Measurements from ENCODE around the gene AZGP1.
"Not testable (repeated sequence)": the region's sequence is repeated elsewhere in the genome, so short reads cannot be mapped to it uniquely, and the experiment has no call there.

The AZGP1 gene

DNA sequence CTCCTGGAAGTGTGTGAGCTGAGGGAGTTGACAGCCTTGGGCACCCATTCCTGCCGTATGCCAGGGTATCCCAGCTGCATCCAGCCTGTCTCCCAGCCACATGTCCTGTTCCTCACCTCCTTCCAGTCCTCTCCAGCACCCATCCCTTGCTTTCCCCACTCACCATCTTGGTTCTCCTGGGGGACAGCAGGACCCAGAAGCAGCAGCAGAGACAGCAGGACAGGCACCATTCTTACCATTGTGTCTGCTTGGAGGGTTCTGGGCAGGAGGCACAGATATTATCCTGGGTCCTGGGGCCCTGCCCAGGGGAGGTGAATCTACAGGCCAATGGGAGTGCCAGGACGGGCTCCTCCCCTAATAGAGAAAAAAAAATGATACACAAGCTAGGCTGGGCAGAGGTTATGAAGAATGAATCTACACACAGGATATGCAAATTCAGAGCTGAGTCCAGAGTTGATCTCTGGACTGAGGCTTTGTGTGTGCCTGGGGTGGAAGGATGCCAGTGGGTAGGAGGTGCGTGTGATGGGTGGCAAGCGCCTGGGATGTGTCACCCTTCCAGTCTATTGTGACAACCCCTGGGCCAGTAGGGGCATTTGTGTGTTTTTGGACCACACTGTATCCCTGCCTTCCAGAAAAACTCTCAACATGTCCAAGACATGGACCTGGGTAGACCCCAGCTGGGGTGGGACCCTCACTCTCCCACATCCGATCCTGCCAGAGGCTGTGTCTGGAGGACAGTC is at the start of gene AZGP1:
Gene AZGP1 (minus strand): TSS at position 250 of the 740 bp plus-strand sequence. CDS start 11 bp downstream, at position 239.
- no peak for DNase-seq (ENCODE audit: low read depth)

- DNase-seq (ENCODE audit: low read depth): no peak
Measured at GRCh38 chr7:100024020-100024619, 48.3 kb upstream of the AZGP1 start.

DNA sequence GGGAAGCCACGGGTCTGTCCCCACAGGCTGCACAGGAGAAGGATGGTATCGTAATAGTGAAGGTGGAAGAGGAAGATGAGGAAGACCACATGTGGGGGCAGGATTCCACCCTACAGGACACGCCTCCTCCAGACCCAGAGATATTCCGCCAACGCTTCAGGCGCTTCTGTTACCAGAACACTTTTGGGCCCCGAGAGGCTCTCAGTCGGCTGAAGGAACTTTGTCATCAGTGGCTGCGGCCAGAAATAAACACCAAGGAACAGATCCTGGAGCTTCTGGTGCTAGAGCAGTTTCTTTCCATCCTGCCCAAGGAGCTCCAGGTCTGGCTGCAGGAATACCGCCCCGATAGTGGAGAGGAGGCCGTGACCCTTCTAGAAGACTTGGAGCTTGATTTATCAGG is 47.7 kb upstream of the AZGP1 start:
- no peak for DNase-seq (ENCODE audit: low read depth)

GRCh38 chr7:100022621-100023020 is 46.8 kb upstream of the AZGP1 start:
- DNase-seq (ENCODE audit: low read depth): no peak

DNA sequence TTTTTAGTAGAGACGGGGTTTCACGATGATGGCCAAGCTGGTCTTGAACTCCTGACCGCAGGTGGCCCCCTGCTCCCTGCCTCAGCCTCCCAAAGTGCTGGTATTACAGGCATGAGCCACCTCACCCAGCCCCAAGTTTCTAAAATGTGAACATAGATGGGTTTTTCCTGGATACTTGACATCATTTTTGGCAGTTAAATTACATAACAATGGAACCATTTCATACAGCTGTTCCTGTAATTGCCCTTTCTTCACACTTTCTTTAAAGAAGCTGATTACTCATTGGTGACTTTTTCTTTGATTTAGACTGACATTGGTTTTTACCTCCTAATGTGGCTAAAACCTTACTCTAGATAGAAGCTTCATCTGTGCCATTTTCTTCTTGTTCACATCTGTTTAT is 45.5 kb upstream of the AZGP1 start:
- no peak for DNase-seq (ENCODE audit: low read depth)

DNA sequence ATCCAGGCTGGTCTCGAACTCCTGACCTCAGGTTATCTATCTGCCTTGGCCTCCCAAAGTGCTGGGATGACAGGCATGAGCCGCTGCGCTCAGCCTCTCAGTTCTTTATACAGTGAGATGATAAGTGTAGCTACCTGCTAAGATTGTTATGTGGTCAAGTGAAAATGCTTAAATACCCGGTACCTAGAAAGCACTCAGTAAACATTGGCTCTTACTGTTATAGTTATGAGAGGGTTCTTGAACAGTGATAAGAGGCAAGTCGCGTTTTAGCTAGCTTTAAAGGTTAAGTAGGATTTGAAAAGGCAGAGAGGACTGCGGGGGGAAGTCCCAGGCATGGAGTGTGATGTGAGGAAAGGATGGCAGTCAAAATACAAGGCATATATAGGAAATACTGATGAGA is 44.1 kb upstream of the AZGP1 start:
- DNase-seq (ENCODE audit: low read depth): no peak

DNA sequence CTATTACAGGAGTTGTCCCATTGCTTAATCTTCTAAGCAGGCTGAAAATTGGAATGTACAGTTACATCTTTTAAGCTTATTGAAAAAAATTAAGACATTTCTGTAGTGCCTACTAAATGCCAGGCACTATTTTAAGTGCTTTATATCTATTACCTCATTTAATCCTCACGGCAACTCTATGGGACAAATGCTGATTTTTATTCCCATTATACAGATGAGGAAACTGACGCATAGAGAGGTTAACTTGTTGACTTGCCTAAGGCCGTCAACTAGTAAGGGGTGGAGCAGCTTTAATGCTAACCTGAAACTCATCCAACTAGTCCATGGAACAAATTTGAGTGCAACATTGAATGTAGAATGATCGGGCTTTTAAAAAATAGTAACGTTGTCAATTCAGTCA is 42.0 kb upstream of the AZGP1 start:
- DNase-seq (ENCODE audit: low read depth): no peak

DNA sequence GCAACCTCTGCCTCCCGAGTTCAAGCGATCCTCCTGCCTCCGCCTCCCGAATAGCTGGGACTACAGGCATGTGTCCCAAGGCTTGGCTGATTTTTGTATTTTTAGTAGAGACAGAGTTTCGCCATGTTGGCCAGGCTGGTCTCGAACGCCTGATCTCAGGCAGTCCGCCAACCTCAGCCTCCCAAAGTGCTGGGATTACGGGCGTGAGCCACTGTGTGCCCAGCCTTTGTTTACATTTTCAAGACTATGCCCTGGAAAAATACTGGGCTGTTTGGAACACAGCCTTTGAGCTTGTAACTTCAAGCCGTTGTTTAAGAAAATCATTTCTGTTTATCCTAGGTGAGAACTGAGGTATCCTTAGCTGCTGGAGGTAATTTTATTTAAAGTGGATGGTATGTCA is 41.5 kb upstream of the AZGP1 start:
- no peak for DNase-seq (ENCODE audit: low read depth)

DNA sequence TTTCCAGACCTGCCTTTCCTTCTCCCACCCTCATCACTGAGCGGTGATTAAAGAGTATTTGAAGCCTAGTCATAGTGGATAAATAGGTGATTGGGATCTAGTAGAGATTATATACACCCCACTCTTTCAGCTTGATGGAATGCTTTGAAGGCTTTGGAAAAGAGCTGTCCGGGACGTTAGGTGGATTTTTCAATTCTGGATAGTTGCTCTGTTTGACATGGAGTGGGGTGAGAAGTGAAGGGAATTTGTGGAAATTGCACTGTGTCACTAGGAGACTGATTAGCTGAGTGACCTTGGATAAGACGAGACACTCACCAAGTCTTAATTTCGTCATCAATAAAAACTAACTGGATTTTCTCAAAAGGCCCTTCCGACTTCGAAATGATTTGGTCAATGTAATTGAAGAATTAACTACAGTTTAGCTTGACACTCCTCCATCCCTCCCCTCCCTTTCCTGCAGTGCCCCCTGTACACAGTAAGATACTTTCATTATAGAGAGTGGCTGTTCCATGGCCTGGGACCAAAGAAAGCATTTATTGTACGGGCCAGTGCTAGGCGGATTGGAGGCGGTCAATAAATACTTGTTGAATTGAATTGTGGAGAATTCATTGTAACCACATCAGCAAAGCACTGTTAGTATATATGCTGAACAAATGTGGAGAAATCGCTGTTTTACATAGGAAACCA is 40.5 kb upstream of the AZGP1 start:
- no peak for DNase-seq (ENCODE audit: low read depth)

DNA sequence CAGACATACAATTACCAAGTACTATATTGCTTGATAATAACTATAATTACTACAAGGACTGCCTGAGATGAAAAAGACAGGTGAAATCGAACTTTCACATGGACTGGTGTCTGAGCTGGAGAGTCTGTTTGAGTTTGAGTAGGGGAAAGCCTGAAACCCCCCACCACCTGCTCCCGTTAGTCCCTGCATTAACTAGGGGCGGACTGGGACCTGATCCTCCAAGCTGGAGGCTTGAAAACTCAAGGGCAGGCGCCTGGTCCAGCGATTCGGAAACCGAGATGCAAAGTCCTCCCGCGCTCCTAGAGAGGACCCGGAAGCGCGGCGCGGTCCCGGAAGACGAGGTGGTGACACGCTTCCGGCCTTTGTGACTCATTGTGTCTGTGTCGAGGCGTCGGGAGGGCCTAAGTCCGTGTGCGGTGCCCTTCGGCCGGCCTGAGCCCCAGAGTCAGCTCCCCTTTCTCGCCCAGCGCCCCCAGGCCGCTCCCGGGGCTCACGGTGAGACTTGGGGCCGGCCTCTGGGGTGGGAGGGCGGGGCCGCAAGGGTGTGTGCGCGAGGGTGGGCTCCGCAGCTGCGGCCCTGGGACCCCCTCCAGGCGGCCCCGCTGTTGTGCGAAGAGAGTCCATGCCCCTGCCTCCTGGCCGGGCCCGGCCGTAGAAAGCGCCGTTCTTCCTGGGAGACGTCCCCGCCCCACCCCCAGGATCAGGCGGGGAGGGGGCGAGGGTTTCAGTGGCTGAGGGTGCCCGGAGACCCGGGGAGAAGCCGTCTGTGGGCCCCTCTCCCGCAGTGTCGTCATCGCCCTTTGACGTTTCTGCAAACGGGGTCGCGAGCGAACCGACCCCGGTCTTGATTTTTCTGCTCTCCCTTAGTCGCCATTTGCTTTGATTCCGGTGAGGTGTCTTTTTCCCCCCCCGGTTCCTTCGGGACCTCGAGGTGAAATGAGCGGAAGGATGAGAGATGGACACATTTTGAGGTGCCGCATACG is 39.7 kb upstream of the AZGP1 start, which contains the start of gene ZKSCAN1:
Gene ZKSCAN1 (plus strand): TSS at position 365 of the 983 bp plus-strand sequence. CDS start 7,911 bp downstream, outside the sequence.
- DNase-seq (ENCODE audit: low read depth): peak; percentile 75

GRCh38 chr7:100013328-100013676 is 37.5 kb upstream of the AZGP1 start:
- DNase-seq (ENCODE audit: low read depth): no peak

GRCh38 chr7:100012385-100013327 is 36.8 kb upstream of the AZGP1 start:
- not testable (repeated sequence) for DNase-seq (ENCODE audit: low read depth)

DNA sequence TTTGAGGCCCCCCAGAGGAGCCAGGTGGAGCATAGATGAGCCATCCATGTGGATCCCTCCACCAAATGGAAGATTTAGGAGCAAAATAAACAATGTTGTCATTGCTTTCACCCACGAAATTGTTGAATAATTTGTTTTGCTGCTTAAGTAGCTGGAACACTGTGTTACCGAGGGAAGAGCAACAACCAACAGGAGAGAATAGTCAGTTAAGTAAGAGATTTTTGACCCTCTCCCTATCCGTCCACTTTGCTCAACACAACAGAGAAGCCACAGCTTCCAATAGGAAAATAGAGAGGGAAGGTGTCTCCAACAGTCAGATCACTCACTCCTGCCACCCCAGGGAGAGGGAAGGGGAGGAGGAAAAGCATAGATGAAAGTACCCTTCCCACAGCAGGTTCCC is 35.7 kb upstream of the AZGP1 start:
- no peak for DNase-seq (ENCODE audit: low read depth)

DNA sequence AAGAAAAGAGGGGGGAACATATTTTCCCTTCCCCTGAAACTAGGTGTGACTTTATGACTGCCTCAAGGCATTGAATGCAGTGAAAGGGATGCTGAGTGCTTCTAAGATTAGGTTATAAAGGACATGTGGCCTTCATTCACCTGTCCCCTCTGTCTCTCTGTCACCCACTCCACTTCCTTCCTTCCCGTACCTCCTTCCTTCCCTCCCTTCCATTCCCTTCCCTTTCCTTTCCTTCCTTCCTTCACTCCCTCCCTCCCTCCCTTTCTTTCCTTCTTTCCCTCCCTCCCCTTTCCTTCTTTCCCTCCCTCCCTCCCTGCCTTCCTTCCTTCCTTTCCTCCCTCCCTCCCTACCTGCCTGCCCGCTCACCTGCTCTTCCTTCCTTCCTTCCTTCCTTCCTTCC is 35.1 kb upstream of the AZGP1 start:
- no peak for DNase-seq (ENCODE audit: low read depth)

GRCh38 chr7:100009952-100010351 is 34.1 kb upstream of the AZGP1 start:
- DNase-seq (ENCODE audit: low read depth): not testable (repeated sequence)

GRCh38 chr7:100008525-100008924 is 32.7 kb upstream of the AZGP1 start:
- DNase-seq (ENCODE audit: low read depth): no peak

DNA sequence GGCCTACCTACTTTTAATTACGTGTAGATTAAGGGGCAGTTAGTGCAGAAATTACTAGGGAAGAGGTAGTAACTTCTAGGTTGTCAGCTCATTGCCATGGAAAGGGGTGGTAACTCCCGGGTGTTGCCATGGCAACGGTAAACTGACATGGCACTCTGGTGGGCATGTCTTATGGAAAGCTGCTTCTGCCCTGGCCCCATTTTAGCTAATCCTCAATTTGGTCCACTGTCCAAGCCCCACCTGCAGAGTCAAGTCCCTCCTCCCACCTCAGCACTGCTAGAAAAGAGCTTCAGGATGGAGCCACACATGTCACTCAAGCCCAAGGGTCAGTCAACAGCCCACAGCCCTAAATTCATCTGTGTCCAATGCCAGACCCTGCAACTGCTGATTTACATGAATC is 32.1 kb upstream of the AZGP1 start:
- no peak for DNase-seq (ENCODE audit: low read depth)

- DNase-seq (ENCODE audit: low read depth): no peak
Measured at GRCh38 chr7:100003711-100004661, 28.2 kb upstream of the AZGP1 start.

GRCh38 chr7:100000239-100000638 is 24.4 kb upstream of the AZGP1 start:
- no peak for DNase-seq (ENCODE audit: low read depth)
